Activated B cell treated with CpG ODN at 0.5 μM for 24 hours (primary cell): ENCODE measurements around the gene ARMCX4. TPM values are rescaled to one million over a fixed set of nuclear protein-coding genes. Genes with fewer than 3 reads are reported as not detected.

Experiments used
- ATAC-seq: fragments of 200-7000 bp; cut with Tn5 transposase; one replicate; pipeline ENCODE4 v1.10.0; 2021; ENCODE audit warnings: low read depth, mild to moderate bottlenecking, moderate library complexity
- CTCF ChIA-PET: fragments of 350-600 bp; sonication (Branson Sonifier 250); formaldehyde crosslinking; loops from one replicate; lab custom pipeline; 2021; ENCODE audit warnings: antibody characterized with exemption; lab: Charles Lee
- POLR2A ChIA-PET: fragments of 350-600 bp; sonication (Branson Sonifier 250); formaldehyde crosslinking; loops from one replicate; lab custom pipeline; 2021; ENCODE audit warnings: antibody characterized with exemption; lab: Charles Lee
- DNase-seq: peaks from one replicate; pipeline ENCODE4 v3.0.0; 2022
- H3K27ac Mint-ChIP-seq: one replicate; pipeline ENCODE4 v1.8.0; 2020; ENCODE audit warnings: mixed read lengths
- H3K27me3 Mint-ChIP-seq: one replicate; pipeline ENCODE4 v1.8.0; 2021; ENCODE audit warnings: mixed read lengths
- H3K36me3 Mint-ChIP-seq: one replicate; pipeline ENCODE4 v1.8.0; 2021; ENCODE audit warnings: low read depth, mixed read lengths
- H3K4me1 Mint-ChIP-seq: one replicate; pipeline ENCODE4 v1.8.0; 2021; ENCODE audit warnings: mixed read lengths
- H3K4me3 Mint-ChIP-seq: one replicate; pipeline ENCODE4 v1.8.0; 2020; ENCODE audit warnings: mild to moderate bottlenecking, mixed read lengths
- H3K9me3 Mint-ChIP-seq: one replicate; pipeline ENCODE4 v1.8.0; 2020; ENCODE audit warnings: mixed read lengths
- CTCF ChIP-seq: fragments of 200-600 bp; IDR thresholded peaks from one replicate; pipeline ENCODE4 v1.8.0; 2022; ENCODE audit warnings: antibody characterized with exemption, mild to moderate bottlenecking
- intact Hi-C: fragments of 100-400 bp; cut with micrococcal nuclease; formaldehyde crosslinking; loops from one replicate; pipeline ENCODE4 v1.15.1; 2024
- total RNA-seq: library from RNA; stranded (reverse); gene quantifications from 2 replicates; pipeline ENCODE4 v1.2.3, GENCODE V29; 2022

Gene ARMCX4
- total RNA-seq, 1 donor from 2014 or later = 3.6 TPM

- ATAC-seq = no peak
- CTCF ChIA-PET = no interaction called here
- DNase-seq = no peak
- H3K36me3 Mint-ChIP-seq = peaks cover 18% of the 10 kb centered on the region
- no peak overlapping the region for H3K4me3 Mint-ChIP-seq
- H3K9me3 Mint-ChIP-seq = no peaks in the 10 kb centered on the region
- no peaks in the 10 kb centered on the region for H3K27me3 Mint-ChIP-seq
- no peak overlapping the region for H3K27ac Mint-ChIP-seq
- TF ChIP-seq CTCF = no peak
- POLR2A ChIA-PET = no interaction called here
- intact Hi-C loops = no loop called here
- H3K4me1 Mint-ChIP-seq = no peaks in the 10 kb centered on the region
These were observed 33.2 kb upstream of the ARMCX4 start for GRCh38 chrX:101452056-101452455.

GRCh38 chrX:101460669-101461068 lies 24.6 kb upstream of the ARMCX4 start:
- POLR2A ChIA-PET = no interaction called here
- Mint-ChIP-seq H3K27ac (no peak overlapping the region), H3K4me3 (no peak overlapping the region), H3K27me3 (no peaks in the 10 kb centered on the region), H3K9me3 (no peaks in the 10 kb centered on the region), H3K4me1 (no peaks in the 10 kb centered on the region), H3K36me3 (peaks cover 2% of the 10 kb centered on the region)
- CTCF ChIA-PET = no interaction called here
- no peak for TF ChIP-seq CTCF
- no peak for ATAC-seq
- intact Hi-C loops = no loop called here
- DNase-seq = no peak

- ChIA-PET CTCF (no interaction called here), POLR2A (no interaction called here)
- intact Hi-C loops = loop anchor here (1.0 kb wide), 1 partner anchor 16 kb away; no protein-coding TSS in a partner anchor
- DNase-seq (no peak), ATAC-seq (no peak)
- no peaks in the 10 kb centered on the region for H3K27me3 Mint-ChIP-seq
- no peak overlapping the region for H3K4me3 Mint-ChIP-seq
- H3K27ac Mint-ChIP-seq = no peak overlapping the region
- peaks cover under 1% of the 10 kb centered on the region for H3K9me3 Mint-ChIP-seq
- TF ChIP-seq CTCF = no peak
- no peaks in the 10 kb centered on the region for H3K36me3 Mint-ChIP-seq
- no peaks in the 10 kb centered on the region for H3K4me1 Mint-ChIP-seq
These were observed 22.4 kb upstream of the ARMCX4 start for GRCh38 chrX:101462892-101463291.

- CTCF ChIA-PET = no interaction called here
- DNase-seq (no peak), ATAC-seq (no peak)
- intact Hi-C loops = no loop called here
- Mint-ChIP-seq H3K27me3 (no peaks in the 10 kb centered on the region), H3K4me3 (no peak overlapping the region), H3K36me3 (no peaks in the 10 kb centered on the region), H3K27ac (no peak overlapping the region), H3K9me3 (no peaks in the 10 kb centered on the region), H3K4me1 (no peaks in the 10 kb centered on the region)
- no peak for TF ChIP-seq CTCF
- POLR2A ChIA-PET = no interaction called here
These were observed 6.9 kb upstream of the ARMCX4 start for GRCh38 chrX:101478366-101478765.

- intact Hi-C loops = no loop called here
- Mint-ChIP-seq H3K27ac (no peak overlapping the region), H3K4me1 (peaks cover 10% of the 10 kb centered on the region), H3K36me3 (no peaks in the 10 kb centered on the region), H3K9me3 (no peaks in the 10 kb centered on the region), H3K4me3 (no peak overlapping the region), H3K27me3 (peaks cover 5% of the 10 kb centered on the region)
- ChIA-PET CTCF (no interaction called here), POLR2A (no interaction called here)
- ATAC-seq (no peak), DNase-seq (no peak)
- TF ChIP-seq CTCF = no peak
These were observed 3.0 kb upstream of the ARMCX4 start for GRCh38 chrX:101482296-101482695.
